HepG2 (cell line): ENCODE measurements around the gene RBBP5. TPM values are rescaled to one million over a fixed set of nuclear protein-coding genes. Genes with fewer than 3 reads are reported as not detected.

Experiments used
- ATAC-seq: fragments of 200-7000 bp; cut with Tn5 transposase; 3 replicates; pipeline ENCODE4 v1.9.1; 2020; ENCODE audit warnings: mild to moderate bottlenecking, moderate library complexity
- BruUV-seq: library from RNA; stranded (reverse); fragments of 400-500 nt; replicated peaks from 2 replicates; lab custom pipeline; 2021; lab: Mats Ljungman, UMichigan
- CTCF ChIA-PET: fragments of 300-600 bp; formaldehyde crosslinking; extraction: SDS; loops from one replicate; lab custom pipeline; 2021; ENCODE audit warnings: low total read pairs, inconsistent platforms, low intra/inter-chr PET ratio; lab: Yijun Ruan, JAX
- POLR2A ChIA-PET: fragments of 350-600 bp; sonication (Branson Sonifier 250); formaldehyde crosslinking; loops from one replicate; lab custom pipeline; 2020; ENCODE audit warnings: antibody characterized with exemption, inconsistent platforms; lab: Yijun Ruan, JAX
- DNase-seq: peaks from one replicate; pipeline ENCODE4 v3.0.0-alpha.2; 2015; ENCODE audit warnings: low spot score
- FAIRE-seq: peaks from 3 replicates; lab custom pipeline; 2011; peaks lifted over from hg19 to GRCh38; lab: Jason Lieb, UNC
- H2AFZ ChIP-seq: one replicate; pipeline ENCODE4 v1.6.1; 2011; ENCODE audit warnings: low read length, inconsistent platforms
- H3K27ac ChIP-seq: fragments of 300-600 bp; 3 replicates; pipeline ENCODE4 v1.8.0; 2011; ENCODE audit warnings: mixed run types, mild to moderate bottlenecking, mixed read lengths, low read length, inconsistent platforms; ENCODE audit not compliant: insufficient read depth; ENCODE audit errors: extremely low read length
- H3K27me3 ChIP-seq, 2 experiments: fragments of 200-600 bp in 1 of 2; 2 replicates in 1 of 2; 3 replicates in 1 of 2; pipeline versions ENCODE4 v1.6.0 to v1.8.0; 2011; ENCODE audit warnings: low read length in 2 of 2, mild to moderate bottlenecking in 2 of 2, moderate library complexity in 2 of 2, inconsistent platforms in 1 of 2; ENCODE audit not compliant: insufficient read depth in 2 of 2, control insufficient read depth in 1 of 2
- H3K36me3 ChIP-seq, 2 experiments: fragments of 200-600 bp in 1 of 2; replicated peaks in 1 of 2; 2 replicates in 1 of 2; 3 replicates in 1 of 2; pipeline versions ENCODE4 v1.5.1 to v1.8.0; 2011; ENCODE audit warnings: low read length in 2 of 2, inconsistent platforms in 1 of 2; ENCODE audit not compliant: insufficient read depth in 2 of 2, control insufficient read depth in 1 of 2
- H3K4me1 ChIP-seq: 2 replicates; pipeline ENCODE4 v1.5.1; 2012; ENCODE audit warnings: low read length, inconsistent platforms; ENCODE audit not compliant: insufficient read depth
- H3K4me2 ChIP-seq: 2 replicates; pipeline ENCODE4 v1.6.0; 2011; ENCODE audit warnings: low read depth, low read length, inconsistent platforms
- H3K4me3 ChIP-seq, 3 experiments: fragments of 200-600 bp in 1 of 3; sonication (generic), shearing (Covaris generic) in 1 of 3; replicated peaks in 1 of 3; 2 replicates each; pipeline ENCODE4 v1.5.1; 2011 to 2016; ENCODE audit warnings: low read length in 3 of 3, inconsistent platforms in 2 of 3, low read depth in 2 of 3, mild to moderate bottlenecking in 2 of 3, control low read depth in 1 of 3, mixed read lengths in 1 of 3; ENCODE audit not compliant: insufficient read depth in 1 of 3
- H3K79me2 ChIP-seq: one replicate; pipeline ENCODE4 v1.6.1; 2011; ENCODE audit warnings: low read length, inconsistent platforms; ENCODE audit not compliant: insufficient read depth
- H3K9ac ChIP-seq: 2 replicates; pipeline ENCODE4 v1.6.0; 2011; ENCODE audit warnings: mild to moderate bottlenecking, low read depth, low read length, inconsistent platforms; ENCODE audit not compliant: insufficient read depth
- H3K9me3 ChIP-seq: 2 replicates; pipeline ENCODE4 v1.5.1; 2012; ENCODE audit warnings: mild to moderate bottlenecking, low read length
- H4K20me1 ChIP-seq: 2 replicates; pipeline ENCODE4 v1.6.0; 2011; ENCODE audit warnings: inconsistent platforms, mild to moderate bottlenecking, low read length, moderate library complexity; ENCODE audit not compliant: insufficient read depth
- ATF1 ChIP-seq: IDR thresholded peaks from 2 replicates; pipeline ENCODE4 v1.6.1; 2016; ENCODE audit warnings: mild to moderate bottlenecking, control low read depth
- DPF2 ChIP-seq: sonication (generic); formaldehyde crosslinking; IDR thresholded peaks from 2 replicates; pipeline ENCODE4 v1.4.0; 2020; ENCODE audit warnings: mild to moderate bottlenecking, low read depth, missing genetic modification reagents, borderline replicate concordance
- ETV6 ChIP-seq: sonication (generic); formaldehyde crosslinking; conservative IDR thresholded peaks from 2 replicates; pipeline ENCODE4 v1.4.0; 2020; ENCODE audit warnings: missing genetic modification reagents
- ISL2 ChIP-seq: sonication (generic); formaldehyde crosslinking; IDR thresholded peaks from 2 replicates; pipeline ENCODE4 v1.5.0; 2020; ENCODE audit warnings: missing genetic modification reagents
- KDM4B ChIP-seq: sonication (generic); formaldehyde crosslinking; IDR thresholded peaks from 2 replicates; pipeline ENCODE4 v1.4.0; 2020; ENCODE audit warnings: missing genetic modification reagents
- NFE2L2 ChIP-seq: fragments of 150-350 bp; IDR thresholded peaks from 2 replicates; pipeline ENCODE4 v1.6.1; 2014; ENCODE audit warnings: low read length
- POLR2A ChIP-seq, 2 experiments: IDR thresholded peaks; 2 replicates each; pipeline ENCODE4 v1.6.1; 2011; ENCODE audit warnings: low read depth in 2 of 2, low read length in 2 of 2, mild to moderate bottlenecking in 1 of 2, moderate library complexity in 1 of 2; ENCODE audit not compliant: insufficient read depth in 1 of 2
- TMF1 ChIP-seq: sonication (generic); formaldehyde crosslinking; IDR thresholded peaks from 2 replicates; pipeline ENCODE4 v1.8.1; 2022; ENCODE audit warnings: low read depth, missing genetic modification reagents
- ZNF430 ChIP-seq: sonication (generic); formaldehyde crosslinking; IDR thresholded peaks from 2 replicates; pipeline ENCODE4 v1.9.0; 2021; ENCODE audit warnings: mild to moderate bottlenecking, missing genetic modification reagents
- ZNF557 ChIP-seq: sonication (generic); formaldehyde crosslinking; IDR thresholded peaks from 2 replicates; pipeline ENCODE4 v1.4.0; 2020; ENCODE audit warnings: missing genetic modification reagents
- ZNF652 ChIP-seq: IDR thresholded peaks from 2 replicates; pipeline ENCODE4 v1.6.1; 2016; ENCODE audit warnings: low read depth, borderline replicate concordance
- WGBS: methylation state at CpG from one replicate; pipeline ENCODE4 v1.1.6; 2017; ENCODE audit warnings: low lambda C conversion rate; 5-methylcytosine and 5-hydroxymethylcytosine counted together
- in situ Hi-C: cut with HindIII; loops from 2 replicates; pipeline ENCODE4 v1.10.0; 2017; ENCODE audit warnings: low pct_unique_long_range_greater_than_20kb; ENCODE audit not compliant: extremely low pct_ligation_motif_present
- intact Hi-C: fragments of 100-400 bp; cut with micrococcal nuclease; formaldehyde crosslinking; loops from one replicate; pipeline ENCODE4 v1.10.0; 2022; ENCODE audit not compliant: unreplicated experiment
- polyA plus RNA-seq, 8 experiments: library from polyadenylated mRNA; depleted of rRNA in 3 of 8; stranded (reverse) in 7 of 8; unstranded in 1 of 8; fragments of >200 nt; fragmentation: Illumina TruSeq in 4 of 8; extraction: Trizol in 4 of 8; gene quantifications; 2 replicates each; pipeline versions ENCODE4 v1.2.1 to v1.2.3, GENCODE V29; 2011 to 2016; ENCODE audit warnings: low read depth in 4 of 8, missing spikeins in 1 of 8, mixed read lengths in 1 of 8; ENCODE audit not compliant: insufficient read depth in 1 of 8
- total RNA-seq, 5 experiments: library from RNA; depleted of rRNA; stranded (reverse); fragments of >200 nt; fragmentation: Illumina TruSeq; extraction: Trizol; gene quantifications; 2 replicates each; pipeline ENCODE4 v1.2.3, GENCODE V29; 2016; ENCODE audit warnings: low read depth in 1 of 5
- TF ChIP-seq, protein P1 (sequence below): sonication (generic); formaldehyde crosslinking; conservative IDR thresholded peaks from 2 replicates; pipeline ENCODE4 v1.4.0; 2020; ENCODE audit warnings: missing genetic modification reagents
- TF ChIP-seq, protein P2 (sequence below): sonication (generic); formaldehyde crosslinking; IDR thresholded peaks from 2 replicates; pipeline ENCODE4 v1.4.0; 2020; ENCODE audit warnings: missing genetic modification reagents
- TF ChIP-seq, protein P3 (sequence below): sonication (generic); formaldehyde crosslinking; IDR thresholded peaks from 2 replicates; pipeline ENCODE4 v1.4.0; 2020; ENCODE audit warnings: missing genetic modification reagents

Gene RBBP5
- total and polyA plus RNA-seq, 2 of the 13 experiments (the other 11 are each of a cell fraction or from before 2014, with no cell fraction given): 6.6 to 17.1 TPM

DNA sequence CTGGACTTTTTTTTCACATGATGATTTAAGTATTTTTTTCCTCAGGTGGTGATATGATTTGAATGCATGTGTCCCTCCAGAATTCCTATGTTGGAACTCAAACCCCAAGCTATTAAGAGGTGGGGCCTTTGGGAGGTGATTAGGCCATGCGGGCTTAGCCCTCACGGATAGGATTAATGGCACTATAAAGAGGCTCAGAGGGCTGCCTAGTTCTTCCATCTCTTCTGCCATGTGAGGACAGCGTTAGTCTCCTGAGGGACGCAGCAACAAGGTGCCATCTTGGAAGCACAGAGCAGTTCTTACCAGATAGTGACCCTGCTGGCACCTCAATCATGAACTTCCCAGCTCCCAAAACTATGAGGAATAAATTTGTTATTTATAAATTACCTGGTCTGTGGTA is 18.3 kb upstream of the RBBP5 start:
- in situ Hi-C loops: no loop called here
- no peaks in the 10 kb centered on the region for H3K36me3 ChIP-seq
- H3K9ac ChIP-seq: no peak overlapping the region
- no peak overlapping the region for H3K4me3 ChIP-seq
- intact Hi-C loops: loop anchor here (5.0 kb wide), 1 partner anchor 153 kb away; no protein-coding TSS in a partner anchor
- FAIRE-seq: no peak
- ATAC-seq: no peak
- DNase-seq: no peak
- H3K79me2 ChIP-seq: no peaks in the 10 kb centered on the region
- peaks cover 24% of the 10 kb centered on the region for H3K4me1 ChIP-seq
- no peak overlapping the region for H3K27ac ChIP-seq
- H3K9me3 ChIP-seq: no peaks in the 10 kb centered on the region
- ChIA-PET POLR2A (interaction anchor here (2.1 kb wide), 1 partner anchor 18 kb away, joined by 9 read pairs; the partner anchor contains the start of gene RBBP5), CTCF (interaction anchor here (1.1 kb wide), 1 partner anchor 18 kb away, joined by 3 read pairs; the partner anchor contains the start of gene RBBP5)
- no peak overlapping the region for H3K4me2 ChIP-seq
- BruUV-seq: no TSS peak
- WGBS: 88% methylated on average over 4 of the region's 4 CpGs
- H4K20me1 ChIP-seq: no peaks in the 10 kb centered on the region
- H3K27me3 ChIP-seq: no peaks in the 10 kb centered on the region
- no peak overlapping the region for H2AFZ ChIP-seq
- TF ChIP-seq, protein P1, sequence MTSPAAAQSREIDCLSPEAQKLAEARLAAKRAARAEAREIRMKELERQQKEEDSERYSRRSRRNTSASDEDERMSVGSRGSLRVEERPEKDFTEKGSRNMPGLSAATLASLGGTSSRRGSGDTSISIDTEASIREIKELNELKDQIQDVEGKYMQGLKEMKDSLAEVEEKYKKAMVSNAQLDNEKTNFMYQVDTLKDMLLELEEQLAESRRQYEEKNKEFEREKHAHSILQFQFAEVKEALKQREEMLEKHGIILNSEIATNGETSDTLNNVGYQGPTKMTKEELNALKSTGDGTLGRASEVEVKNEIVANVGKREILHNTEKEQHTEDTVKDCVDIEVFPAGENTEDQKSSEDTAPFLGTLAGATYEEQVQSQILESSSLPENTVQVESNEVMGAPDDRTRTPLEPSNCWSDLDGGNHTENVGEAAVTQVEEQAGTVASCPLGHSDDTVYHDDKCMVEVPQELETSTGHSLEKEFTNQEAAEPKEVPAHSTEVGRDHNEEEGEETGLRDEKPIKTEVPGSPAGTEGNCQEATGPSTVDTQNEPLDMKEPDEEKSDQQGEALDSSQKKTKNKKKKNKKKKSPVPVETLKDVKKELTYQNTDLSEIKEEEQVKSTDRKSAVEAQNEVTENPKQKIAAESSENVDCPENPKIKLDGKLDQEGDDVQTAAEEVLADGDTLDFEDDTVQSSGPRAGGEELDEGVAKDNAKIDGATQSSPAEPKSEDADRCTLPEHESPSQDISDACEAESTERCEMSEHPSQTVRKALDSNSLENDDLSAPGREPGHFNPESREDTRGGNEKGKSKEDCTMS: no peak
- TF ChIP-seq, protein P2, sequence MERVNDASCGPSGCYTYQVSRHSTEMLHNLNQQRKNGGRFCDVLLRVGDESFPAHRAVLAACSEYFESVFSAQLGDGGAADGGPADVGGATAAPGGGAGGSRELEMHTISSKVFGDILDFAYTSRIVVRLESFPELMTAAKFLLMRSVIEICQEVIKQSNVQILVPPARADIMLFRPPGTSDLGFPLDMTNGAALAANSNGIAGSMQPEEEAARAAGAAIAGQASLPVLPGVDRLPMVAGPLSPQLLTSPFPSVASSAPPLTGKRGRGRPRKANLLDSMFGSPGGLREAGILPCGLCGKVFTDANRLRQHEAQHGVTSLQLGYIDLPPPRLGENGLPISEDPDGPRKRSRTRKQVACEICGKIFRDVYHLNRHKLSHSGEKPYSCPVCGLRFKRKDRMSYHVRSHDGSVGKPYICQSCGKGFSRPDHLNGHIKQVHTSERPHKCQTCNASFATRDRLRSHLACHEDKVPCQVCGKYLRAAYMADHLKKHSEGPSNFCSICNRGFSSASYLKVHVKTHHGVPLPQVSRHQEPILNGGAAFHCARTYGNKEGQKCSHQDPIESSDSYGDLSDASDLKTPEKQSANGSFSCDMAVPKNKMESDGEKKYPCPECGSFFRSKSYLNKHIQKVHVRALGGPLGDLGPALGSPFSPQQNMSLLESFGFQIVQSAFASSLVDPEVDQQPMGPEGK (CRISPR knock-in tag): no peak
- no peak for TF ChIP-seq ATF1 (CRISPR knock-in tag)
- no peak for TF ChIP-seq TMF1 (CRISPR knock-in tag)
- no peak for TF ChIP-seq ZNF652 (CRISPR knock-in tag)
- TF ChIP-seq KDM4B: no peak
- TF ChIP-seq DPF2: no peak
- no peak for TF ChIP-seq ZNF557
- TF ChIP-seq ETV6: no peak
- no peak for TF ChIP-seq ZNF430 (CRISPR knock-in tag)
- TF ChIP-seq, protein P3, sequence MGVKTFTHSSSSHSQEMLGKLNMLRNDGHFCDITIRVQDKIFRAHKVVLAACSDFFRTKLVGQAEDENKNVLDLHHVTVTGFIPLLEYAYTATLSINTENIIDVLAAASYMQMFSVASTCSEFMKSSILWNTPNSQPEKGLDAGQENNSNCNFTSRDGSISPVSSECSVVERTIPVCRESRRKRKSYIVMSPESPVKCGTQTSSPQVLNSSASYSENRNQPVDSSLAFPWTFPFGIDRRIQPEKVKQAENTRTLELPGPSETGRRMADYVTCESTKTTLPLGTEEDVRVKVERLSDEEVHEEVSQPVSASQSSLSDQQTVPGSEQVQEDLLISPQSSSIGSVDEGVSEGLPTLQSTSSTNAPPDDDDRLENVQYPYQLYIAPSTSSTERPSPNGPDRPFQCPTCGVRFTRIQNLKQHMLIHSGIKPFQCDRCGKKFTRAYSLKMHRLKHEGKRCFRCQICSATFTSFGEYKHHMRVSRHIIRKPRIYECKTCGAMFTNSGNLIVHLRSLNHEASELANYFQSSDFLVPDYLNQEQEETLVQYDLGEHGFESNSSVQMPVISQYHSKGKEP: no peak
- TF ChIP-seq NFE2L2: no peak
- no peak for TF ChIP-seq ISL2
- no peak for TF ChIP-seq POLR2A (IDR thresholded peaks at IDR 0.05; ENCODE audit: insufficient read depth in 1 of 2, low read depth in 2 of 2, low read length in 2 of 2)
